Astrocyte of the cerebellum (primary cell): Measurements from ENCODE around the gene ALG14.

Source experiments
- DNase-seq: peaks from one replicate; pipeline ENCODE4 v3.0.0-alpha.2; 2011; ENCODE audit warnings: low read depth
- H3K4me3 ChIP-seq: 2 replicates; pipeline ENCODE4 v1.5.1; 2011; ENCODE audit warnings: mild to moderate bottlenecking, low read depth, low read length, moderate library complexity
- CTCF ChIP-seq: IDR thresholded peaks from 2 replicates; pipeline ENCODE4 v1.5.1; 2012; ENCODE audit warnings: low read length, low read depth, moderate library complexity, mild to moderate bottlenecking; ENCODE audit errors: missing control alignments
- in situ Hi-C: cut with HindIII; loops from 2 replicates; pipeline ENCODE4 v1.10.0; 2017; ENCODE audit warnings: low sequenced_read_pairs

The ALG14 gene

GRCh38 chr1:95041491-95042165 is 31.1 kb downstream of the ALG14 start:
- in situ Hi-C loops = loop anchor here (25.0 kb wide), 1 partner anchor 129 kb away; no protein-coding TSS in a partner anchor
- H3K4me3 ChIP-seq = no peak overlapping the region
- DNase-seq = peak; percentile 87
- peak; percentile 88 for TF ChIP-seq CTCF

- in situ Hi-C loops = loop anchor here (25.0 kb wide), 1 partner anchor 128 kb away; no protein-coding TSS in a partner anchor
- TF ChIP-seq CTCF = no peak
- DNase-seq = no peak
- H3K4me3 ChIP-seq = no peak overlapping the region
These were observed 32.7 kb downstream of the ALG14 start for GRCh38 chr1:95040032-95040525.

- DNase-seq = no peak
- H3K4me3 ChIP-seq = no peak overlapping the region
- no peak for TF ChIP-seq CTCF
- in situ Hi-C loops = loop anchor here (25.0 kb wide), 1 partner anchor 127 kb away; no protein-coding TSS in a partner anchor
These were observed 33.3 kb downstream of the ALG14 start for GRCh38 chr1:95039360-95040031.

- no peak for TF ChIP-seq CTCF
- no peak overlapping the region for H3K4me3 ChIP-seq
- DNase-seq = peak; percentile 93
- in situ Hi-C loops = loop anchor here (25.0 kb wide), 1 partner anchor 123 kb away; no protein-coding TSS in a partner anchor
These were observed 37.2 kb downstream of the ALG14 start for GRCh38 chr1:95035536-95035935.

GRCh38 chr1:95034506-95034905 is 38.2 kb downstream of the ALG14 start:
- no peak for TF ChIP-seq CTCF
- DNase-seq = no peak
- in situ Hi-C loops = loop anchor here (25.0 kb wide), 1 partner anchor 122 kb away; no protein-coding TSS in a partner anchor
- no peak overlapping the region for H3K4me3 ChIP-seq

- TF ChIP-seq CTCF = no peak
- in situ Hi-C loops = loop anchor here (25.0 kb wide), 1 partner anchor 122 kb away; no protein-coding TSS in a partner anchor
- no peak overlapping the region for H3K4me3 ChIP-seq
- DNase-seq = no peak
These were observed 38.9 kb downstream of the ALG14 start for GRCh38 chr1:95033843-95034242.
